ENCODE data around the gene SLC43A2.

The SLC43A2 gene

GRCh38 chr17:1584167-1584566 is 44.5 kb downstream of the SLC43A2 start:
- H3K79me2 ChIP-seq (ENCODE audit: low read length), result no peaks in the 10 kb centered on the region
- no peaks in the 10 kb centered on the region for H3K36me3 ChIP-seq (replicated peaks; ENCODE audit: insufficient read depth, low read length)
- DNase-seq, result no peak
- H3K9me2 ChIP-seq (replicated peaks; ENCODE audit: insufficient read depth, low read length), result no peaks in the 10 kb centered on the region
- H3K4me1 ChIP-seq (ENCODE audit: low read length), result 0 out of 2 replicates have a peak, but pooled peaks cover 6% of the 10 kb centered on the region
- H3F3A ChIP-seq (ENCODE audit: insufficient read depth, low read length), result no peaks in the 10 kb centered on the region
- H3K9me3 ChIP-seq (replicated peaks; ENCODE audit: insufficient read depth, low read length), result no peaks in the 10 kb centered on the region
- H2AFZ ChIP-seq (ENCODE audit: low read length), result no peak overlapping the region
- no peaks in the 10 kb centered on the region for H3K27me3 ChIP-seq (replicated peaks; ENCODE audit: insufficient read depth, low read length)
- H3K9ac ChIP-seq (ENCODE audit: low read length), result no peak overlapping the region
- no peak for TF ChIP-seq EZH2 (optimal IDR thresholded peaks at IDR 0.05; ENCODE audit: low read depth, low read length)
- no peak for TF ChIP-seq CTCF (IDR thresholded peaks at IDR 0.05; ENCODE audit: low read length)
- TF ChIP-seq EZH2phosphoT487 (IDR thresholded peaks at IDR 0.05; ENCODE audit: low read length), result no peak
- no peaks in the 10 kb centered on the region for H4K20me1 ChIP-seq (ENCODE audit: insufficient read depth, low read length)
- H3K4me2 ChIP-seq (ENCODE audit: low read depth, low read length), result no peak overlapping the region
- H3K4me3 ChIP-seq (ENCODE audit: low read length), result no peak overlapping the region
- H3K27ac ChIP-seq (ENCODE audit: low read length), result no peak overlapping the region

GRCh38 chr17:1583556-1583955 is 45.1 kb downstream of the SLC43A2 start:
- no peak for DNase-seq
- no peaks in the 10 kb centered on the region for H3K27me3 ChIP-seq (replicated peaks; ENCODE audit: insufficient read depth, low read length)
- no peak overlapping the region for H3K4me3 ChIP-seq (ENCODE audit: low read length)
- H3K9me3 ChIP-seq (replicated peaks; ENCODE audit: insufficient read depth, low read length), result no peaks in the 10 kb centered on the region
- no peak overlapping the region for H2AFZ ChIP-seq (ENCODE audit: low read length)
- H3K79me2 ChIP-seq (ENCODE audit: low read length), result no peaks in the 10 kb centered on the region
- TF ChIP-seq CTCF (IDR thresholded peaks at IDR 0.05; ENCODE audit: low read length), result no peak
- no peak for TF ChIP-seq EZH2phosphoT487 (IDR thresholded peaks at IDR 0.05; ENCODE audit: low read length)
- TF ChIP-seq EZH2 (optimal IDR thresholded peaks at IDR 0.05; ENCODE audit: low read depth, low read length), result no peak
- H3K9me2 ChIP-seq (replicated peaks; ENCODE audit: insufficient read depth, low read length), result no peaks in the 10 kb centered on the region
- no peaks in the 10 kb centered on the region for H3K36me3 ChIP-seq (replicated peaks; ENCODE audit: insufficient read depth, low read length)
- H3F3A ChIP-seq (ENCODE audit: insufficient read depth, low read length), result no peaks in the 10 kb centered on the region
- H3K4me2 ChIP-seq (ENCODE audit: low read depth, low read length), result no peak overlapping the region
- no peak overlapping the region for H3K9ac ChIP-seq (ENCODE audit: low read length)
- H3K4me1 ChIP-seq (ENCODE audit: low read length), result 0 out of 2 replicates have a peak, but pooled peaks cover 6% of the 10 kb centered on the region
- H4K20me1 ChIP-seq (ENCODE audit: insufficient read depth, low read length), result no peaks in the 10 kb centered on the region
- no peak overlapping the region for H3K27ac ChIP-seq (ENCODE audit: low read length)

GRCh38 chr17:1582374-1582773 is 46.3 kb downstream of the SLC43A2 start:
- H3F3A ChIP-seq (ENCODE audit: insufficient read depth, low read length), result no peaks in the 10 kb centered on the region
- DNase-seq, result no peak
- no peak overlapping the region for H3K27ac ChIP-seq (ENCODE audit: low read length)
- no peaks in the 10 kb centered on the region for H3K36me3 ChIP-seq (replicated peaks; ENCODE audit: insufficient read depth, low read length)
- H3K27me3 ChIP-seq (replicated peaks; ENCODE audit: insufficient read depth, low read length), result no peaks in the 10 kb centered on the region
- no peak overlapping the region for H3K4me3 ChIP-seq (ENCODE audit: low read length)
- H3K4me2 ChIP-seq (ENCODE audit: low read depth, low read length), result no peak overlapping the region
- no peaks in the 10 kb centered on the region for H3K79me2 ChIP-seq (ENCODE audit: low read length)
- no peak overlapping the region for H3K9ac ChIP-seq (ENCODE audit: low read length)
- no peaks in the 10 kb centered on the region for H3K9me3 ChIP-seq (replicated peaks; ENCODE audit: insufficient read depth, low read length)
- TF ChIP-seq EZH2 (optimal IDR thresholded peaks at IDR 0.05; ENCODE audit: low read depth, low read length) (no peak), EZH2phosphoT487 (IDR thresholded peaks at IDR 0.05; ENCODE audit: low read length) (no peak), CTCF (IDR thresholded peaks at IDR 0.05; ENCODE audit: low read length) (no peak)
- 0 out of 2 replicates have a peak, but pooled peaks cover 6% of the 10 kb centered on the region for H3K4me1 ChIP-seq (ENCODE audit: low read length)
- H4K20me1 ChIP-seq (ENCODE audit: insufficient read depth, low read length), result no peaks in the 10 kb centered on the region
- no peak overlapping the region for H2AFZ ChIP-seq (ENCODE audit: low read length)
- no peaks in the 10 kb centered on the region for H3K9me2 ChIP-seq (replicated peaks; ENCODE audit: insufficient read depth, low read length)

All from MM.1S (cell line).